ENCODE results near the gene REV1. TPM values are rescaled to one million over a fixed set of nuclear protein-coding genes. Genes with fewer than 3 reads are reported as not detected.
"Not testable (repeated sequence)": the region's sequence is repeated elsewhere in the genome, so short reads cannot be mapped to it uniquely, and the experiment has no call there.

Gene REV1
- total and polyA plus RNA-seq, 2 of the 13 experiments (the other 11 are each of a cell fraction or from before 2014, with no cell fraction given), result 49.1 to 71.8 TPM

GRCh38 chr2:99356853-99357252 is 133.0 kb downstream of the REV1 start:
- intact Hi-C loops (cut with micrococcal nuclease; ENCODE audit: unreplicated experiment), result no loop called here
- Histone ChIP-seq H2AFZ (ENCODE audit: low read length) (no peak overlapping the region), H3K27me3 (ENCODE audit: control insufficient read depth in 1 of 2, insufficient read depth in 2 of 2, low read length in 2 of 2) (no peaks in the 10 kb centered on the region), H3K9ac (ENCODE audit: insufficient read depth, low read depth, low read length) (no peak overlapping the region), H3K27ac (ENCODE audit: extremely low read length, insufficient read depth, low read length) (no peak overlapping the region), H3K9me3 (ENCODE audit: low read length) (no peaks in the 10 kb centered on the region), H3K4me3 (replicated peaks in 1 of 3; ENCODE audit: insufficient read depth in 1 of 3, low read depth in 2 of 3, low read length in 3 of 3) (no peak overlapping the region), H3K79me2 (ENCODE audit: insufficient read depth, low read length) (peaks cover 80% of the 10 kb centered on the region), H3K36me3 (replicated peaks in 1 of 2; ENCODE audit: control insufficient read depth in 1 of 2, insufficient read depth in 2 of 2, low read length in 2 of 2) (peaks cover 4 to 10% of the 10 kb centered on the region in 2 experiments), H4K20me1 (ENCODE audit: insufficient read depth, low read length) (peaks cover 6% of the 10 kb centered on the region), H3K4me1 (ENCODE audit: insufficient read depth, low read length) (no peaks in the 10 kb centered on the region), H3K4me2 (ENCODE audit: low read depth, low read length) (no peak overlapping the region)
- POLR2A ChIA-PET, result interaction anchor here (1.1 kb wide), 1 partner anchor 19 kb away, joined by 5 read pairs; the partner anchor contains the start of gene EIF5B
- no peak for ATAC-seq
- DNase-seq (ENCODE audit: low spot score), result no peak
- BruUV-seq (replicated peaks), result no TSS peak
- CTCF ChIA-PET (ENCODE audit: low intra/inter-chr PET ratio, low total read pairs), result no interaction called here
- TF ChIP-seq ZNF331 (CRISPR knock-in tag; IDR thresholded peaks at IDR 0.05) (no peak), MEIS1 (CRISPR knock-in tag; IDR thresholded peaks at IDR 0.05; ENCODE audit: borderline replicate concordance) (no peak)
- no peak for FAIRE-seq
- in situ Hi-C loops (cut with HindIII; ENCODE audit: extremely low pct_ligation_motif_present, low pct_unique_long_range_greater_than_20kb), result no loop called here

GRCh38 chr2:99354825-99355224 is 135.0 kb downstream of the REV1 start:
- CTCF ChIA-PET (ENCODE audit: low intra/inter-chr PET ratio, low total read pairs); FAIRE-seq; DNase-seq (ENCODE audit: low spot score); H3K9ac ChIP-seq (ENCODE audit: insufficient read depth, low read depth, low read length); H3K36me3 ChIP-seq (replicated peaks in 1 of 2; ENCODE audit: control insufficient read depth in 1 of 2, insufficient read depth in 2 of 2, low read length in 2 of 2); intact Hi-C loops (cut with micrococcal nuclease; ENCODE audit: unreplicated experiment); H3K4me2 ChIP-seq (ENCODE audit: low read depth, low read length); in situ Hi-C loops (cut with HindIII; ENCODE audit: extremely low pct_ligation_motif_present, low pct_unique_long_range_greater_than_20kb); H2AFZ ChIP-seq (ENCODE audit: low read length); H3K4me1 ChIP-seq (ENCODE audit: insufficient read depth, low read length); H3K27ac ChIP-seq (ENCODE audit: extremely low read length, insufficient read depth, low read length); BruUV-seq (replicated peaks); H3K9me3 ChIP-seq (ENCODE audit: low read length); H4K20me1 ChIP-seq (ENCODE audit: insufficient read depth, low read length); H3K4me3 ChIP-seq (replicated peaks in 1 of 3; ENCODE audit: insufficient read depth in 1 of 3, low read depth in 2 of 3, low read length in 3 of 3); ATAC-seq; H3K27me3 ChIP-seq (ENCODE audit: control insufficient read depth in 1 of 2, insufficient read depth in 2 of 2, low read length in 2 of 2): not testable (repeated sequence)
- peaks cover 94% of the 10 kb centered on the region for H3K79me2 ChIP-seq (ENCODE audit: insufficient read depth, low read length)
- POLR2A ChIA-PET, result interaction anchor here (2.4 kb wide), 1 partner anchor 19 kb away, joined by 9 read pairs; the partner anchor contains the start of genes EIF5B and TXNDC9
- WGBS (ENCODE audit: low lambda C conversion rate), result 97% methylated on average over 8 of the region's 8 CpGs
